IMR-90 (cell line): ENCODE results near the gene ETV4. TPM values are rescaled to one million over a fixed set of nuclear protein-coding genes. Genes with fewer than 3 reads are reported as not detected.

Experiments
- ATAC-seq: fragments of 200-7000 bp; cut with Tn5 transposase; 2 replicates; pipeline ENCODE4 v1.9.1; 2020; ENCODE audit warnings: low read depth, mild to moderate bottlenecking, moderate library complexity
- BruUV-seq: library from RNA; stranded (reverse); fragments of 400-500 nt; replicated peaks from 2 replicates; lab custom pipeline; 2021; lab: Mats Ljungman, UMichigan
- CTCF ChIA-PET: fragments of 300-600 bp; formaldehyde crosslinking; extraction: SDS; loops from one replicate; lab custom pipeline; 2021; ENCODE audit warnings: antibody characterized with exemption; lab: Yijun Ruan, JAX
- POLR2A ChIA-PET: fragments of 300-600 bp; sonication (Branson Sonifier 250); formaldehyde crosslinking; loops from one replicate; lab custom pipeline; 2022; ENCODE audit warnings: antibody characterized with exemption; ENCODE audit not compliant: unreplicated experiment; lab: Charles Lee
- DNase-seq: peaks from one replicate; pipeline ENCODE4 v3.0.0; 2013
- H2AFZ ChIP-seq: replicated peaks from 2 replicates; pipeline ENCODE3; 2013; ENCODE audit warnings: low read length, mild to moderate bottlenecking; ENCODE audit not compliant: poor library complexity
- H2AK5ac ChIP-seq: 2 replicates; pipeline ENCODE4 v1.6.1; 2013; ENCODE audit warnings: low read depth, low read length, inconsistent platforms
- H2AK9ac ChIP-seq: replicated peaks from 2 replicates; pipeline ENCODE3; 2013; ENCODE audit warnings: mild to moderate bottlenecking, low read depth, low read length, moderate library complexity; ENCODE audit not compliant: poor library complexity
- H2BK120ac ChIP-seq: 2 replicates; pipeline ENCODE4 v1.6.1; 2013; ENCODE audit warnings: low read depth, low read length, inconsistent platforms
- H2BK15ac ChIP-seq: 3 replicates; pipeline ENCODE4 v1.6.1; 2013; ENCODE audit warnings: low read depth, low read length, inconsistent platforms
- H2BK20ac ChIP-seq: 2 replicates; pipeline ENCODE4 v1.6.1; 2013; ENCODE audit warnings: low read depth, mild to moderate bottlenecking, inconsistent platforms, low read length, moderate library complexity
- H2BK5ac ChIP-seq: 2 replicates; pipeline ENCODE4 v1.6.1; 2013; ENCODE audit warnings: mild to moderate bottlenecking, low read depth, low read length, inconsistent platforms; ENCODE audit not compliant: poor library complexity, severe bottlenecking
- H3K14ac ChIP-seq: replicated peaks from 2 replicates; pipeline ENCODE4 v1.6.1; 2013; ENCODE audit warnings: low read depth, low read length, inconsistent platforms
- H3K18ac ChIP-seq: 2 replicates; pipeline ENCODE4 v1.6.1; 2013; ENCODE audit warnings: low read depth, low read length, control low read depth
- H3K23ac ChIP-seq: 2 replicates; pipeline ENCODE4 v1.6.1; 2013; ENCODE audit warnings: low read depth, low read length, inconsistent platforms
- H3K27ac ChIP-seq: 2 replicates; pipeline ENCODE4 v1.5.1; 2013; ENCODE audit warnings: mild to moderate bottlenecking, control low read depth, low read length; ENCODE audit not compliant: insufficient read depth
- H3K27me3 ChIP-seq: 2 replicates; pipeline ENCODE4 v1.6.1; 2013; ENCODE audit warnings: low read length; ENCODE audit not compliant: control insufficient read depth, insufficient read depth
- H3K36me3 ChIP-seq: 2 replicates; pipeline ENCODE4 v1.6.1; 2013; ENCODE audit warnings: low read length, mixed read lengths; ENCODE audit not compliant: control insufficient read depth, insufficient read depth
- H3K4ac ChIP-seq: 2 replicates; pipeline ENCODE4 v1.6.1; 2013; ENCODE audit warnings: low read depth, low read length, inconsistent platforms
- H3K4me1 ChIP-seq: 2 replicates; pipeline ENCODE4 v1.6.1; 2013; ENCODE audit warnings: low read length, mixed read lengths; ENCODE audit not compliant: control insufficient read depth, insufficient read depth
- H3K4me2 ChIP-seq: 2 replicates; pipeline ENCODE4 v1.6.1; 2013; ENCODE audit warnings: low read depth, mild to moderate bottlenecking, control low read depth, low read length, moderate library complexity
- H3K4me3 ChIP-seq: 2 replicates; pipeline ENCODE4 v1.5.1; 2013; ENCODE audit warnings: low read depth, mild to moderate bottlenecking, control low read depth, low read length, moderate library complexity; ENCODE audit not compliant: insufficient read depth
- H3K56ac ChIP-seq: 2 replicates; pipeline ENCODE4 v1.6.1; 2013; ENCODE audit warnings: low read length, inconsistent platforms; ENCODE audit not compliant: insufficient read depth; ENCODE audit errors: extremely low read depth
- H3K79me1 ChIP-seq, 2 experiments: 2 replicates each; pipeline ENCODE4 v1.6.1; 2013; ENCODE audit warnings: low read length in 2 of 2, inconsistent platforms in 1 of 2, low read depth in 1 of 2
- H3K9ac ChIP-seq: 2 replicates; pipeline ENCODE4 v1.6.1; 2013; ENCODE audit warnings: low read depth, low read length, control low read depth
- H3K9me1 ChIP-seq: 2 replicates; pipeline ENCODE4 v1.6.1; 2013; ENCODE audit warnings: low read length, inconsistent platforms; ENCODE audit not compliant: insufficient read depth
- H3K9me3 ChIP-seq: 2 replicates; pipeline ENCODE4 v1.6.1; 2013; ENCODE audit warnings: low read length; ENCODE audit not compliant: control insufficient read depth, insufficient read depth
- H4K20me1 ChIP-seq: 2 replicates; pipeline ENCODE4 v1.6.1; 2013; ENCODE audit warnings: low read length, inconsistent platforms; ENCODE audit not compliant: insufficient read depth
- H4K5ac ChIP-seq: 2 replicates; pipeline ENCODE4 v1.6.1; 2013; ENCODE audit warnings: mild to moderate bottlenecking, low read depth, low read length, control low read depth
- H4K8ac ChIP-seq, 2 experiments: 2 replicates each; pipeline ENCODE4 v1.6.1; 2013; ENCODE audit warnings: low read depth in 2 of 2, low read length in 2 of 2, control low read depth in 1 of 2, inconsistent platforms in 1 of 2
- H4K91ac ChIP-seq: 2 replicates; pipeline ENCODE4 v1.6.1; 2013; ENCODE audit warnings: low read depth, low read length, inconsistent platforms; ENCODE audit not compliant: insufficient read depth
- BHLHE40 ChIP-seq: fragments of 150-350 bp; IDR thresholded peaks from 2 replicates; pipeline ENCODE4 v1.6.1; 2016; ENCODE audit warnings: mild to moderate bottlenecking, low read depth, low read length
- CEBPB ChIP-seq: IDR thresholded peaks from 2 replicates; pipeline ENCODE4 v1.6.1; 2012; ENCODE audit warnings: low read depth, low read length, improper control_type of control experiment
- MAFK ChIP-seq: IDR thresholded peaks from 2 replicates; pipeline ENCODE4 v1.6.1; 2012; ENCODE audit warnings: low read depth, low read length, improper control_type of control experiment
- MXI1 ChIP-seq: IDR thresholded peaks from 2 replicates; pipeline ENCODE4 v1.6.1; 2012; ENCODE audit warnings: low read depth, mild to moderate bottlenecking, low read length, moderate library complexity, borderline replicate concordance
- NFE2L2 ChIP-seq: fragments of 150-350 bp; IDR thresholded peaks from 2 replicates; pipeline ENCODE4 v1.6.1; 2016; ENCODE audit warnings: low read depth, mild to moderate bottlenecking, low read length
- RAD21 ChIP-seq: IDR thresholded peaks from 2 replicates; pipeline ENCODE4 v1.6.1; 2012; ENCODE audit warnings: low read length, improper control_type of control experiment
- RCOR1 ChIP-seq: IDR thresholded peaks from 2 replicates; pipeline ENCODE4 v1.6.1; 2012; ENCODE audit warnings: mild to moderate bottlenecking, low read length, improper control_type of control experiment; ENCODE audit not compliant: insufficient replicate concordance
- RFX5 ChIP-seq: IDR thresholded peaks from 2 replicates; pipeline ENCODE4 v1.8.0; 2012; ENCODE audit warnings: low read depth, mild to moderate bottlenecking, low read length, moderate library complexity
- SMC3 ChIP-seq: fragments of 150-350 bp; IDR thresholded peaks from 2 replicates; pipeline ENCODE4 v1.6.1; 2016; ENCODE audit warnings: low read depth, mild to moderate bottlenecking, antibody characterized with exemption, low read length, moderate library complexity
- WGBS, 2 experiments: methylation state at CpG; one replicate each; pipeline versions ENCODE4 v1.1.5 to v1.1.7; 2013; ENCODE audit warnings: missing lambda C conversion rate in 2 of 2; ENCODE audit not compliant: insufficient read length in 1 of 2; ENCODE audit errors: extremely low coverage in 2 of 2; 5-methylcytosine and 5-hydroxymethylcytosine counted together
- dilution Hi-C: fragments of 300-500 bp; cut with HindIII; formaldehyde crosslinking; loops from one replicate; pipeline ENCODE4 v1.14.3; 2018; ENCODE audit warnings: low sequenced_read_pairs; ENCODE audit not compliant: unreplicated experiment
- in situ Hi-C: fragments of 300-500 bp; cut with MboI; formaldehyde crosslinking; loops from 3 replicates; pipeline ENCODE4 v1.14.3; 2019; ENCODE audit warnings: low sequenced_read_pairs, inconsistent platforms, mixed read lengths
- intact Hi-C: fragments of 100-400 bp; cut with micrococcal nuclease; formaldehyde crosslinking; loops from 2 replicates; pipeline ENCODE4 v1.10.0; 2022
- polyA plus RNA-seq, 3 experiments: library from polyadenylated mRNA; depleted of rRNA; stranded (reverse); fragments of >200 nt; gene quantifications; 2 replicates each; pipeline ENCODE4 v1.2.3, GENCODE V29; 2012; ENCODE audit warnings: low replicate concordance in 1 of 3
- total RNA-seq: library from RNA; depleted of rRNA; stranded (reverse); fragments of >200 nt; gene quantifications from 2 replicates; pipeline ENCODE4 v1.2.3, GENCODE V29; 2012
- TF ChIP-seq, protein P1 (sequence below): conservative IDR thresholded peaks from 2 replicates; pipeline ENCODE4 v1.5.1; 2012; ENCODE audit warnings: mild to moderate bottlenecking, low read depth, low read length, improper control_type of control experiment
- TF ChIP-seq, protein P2 (sequence below): fragments of 150-350 bp; IDR thresholded peaks from 2 replicates; pipeline ENCODE4 v1.6.1; 2017; ENCODE audit warnings: mild to moderate bottlenecking, antibody characterized with exemption, low read length, low read depth

The ETV4 gene
- total and polyA plus RNA-seq, 2 of the 4 experiments (the other 2 are of a cell fraction): 4.3 to 13.2 TPM

DNA sequence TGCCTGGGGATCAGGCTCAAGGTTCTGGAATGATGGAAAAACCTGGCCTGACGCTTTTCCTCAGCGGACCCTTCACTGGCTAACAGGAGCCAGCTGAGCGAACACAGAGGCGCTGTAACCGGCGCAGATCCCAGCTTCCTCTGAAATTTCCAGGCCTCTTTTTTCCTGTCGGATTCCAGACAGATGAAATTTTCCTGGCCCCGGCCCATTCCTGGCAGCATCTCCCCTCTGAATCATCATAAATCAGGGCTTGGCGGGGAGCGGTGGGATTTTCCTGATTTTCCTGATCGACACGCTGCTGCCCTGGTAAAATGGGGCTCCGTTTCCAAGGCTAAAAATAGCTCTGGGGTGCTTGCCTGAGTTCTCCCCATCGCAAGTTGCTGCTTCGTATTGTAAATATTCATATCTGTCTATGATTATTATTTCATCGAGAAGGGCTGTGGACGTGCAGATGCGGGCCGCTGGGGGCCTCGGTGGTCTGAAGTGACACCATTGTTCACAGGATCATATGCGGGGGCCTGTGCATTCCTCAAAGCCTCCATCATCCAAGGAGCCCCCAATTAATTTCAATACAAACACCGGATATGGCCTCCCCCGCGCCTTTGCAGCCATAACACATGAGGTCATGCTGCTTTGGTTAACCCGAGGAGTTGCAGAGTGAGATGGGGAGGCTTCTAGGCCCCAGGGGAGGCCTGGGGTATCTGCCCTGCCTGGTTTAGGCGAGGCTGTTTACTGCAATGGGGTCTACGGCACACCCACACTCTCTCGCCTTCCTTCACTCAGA, 45.8 kb upstream of the ETV4 start (continued):
- 0 out of 2 replicates have a peak, but pooled peaks have one; percentile 1 for TF ChIP-seq CEBPB
- TF ChIP-seq MAFK: 0 out of 2 replicates have a peak, but pooled peaks have one; percentile 4
- TF ChIP-seq BHLHE40: peak; percentile 40; the same call in 1 of the 2 replicates

DNA sequence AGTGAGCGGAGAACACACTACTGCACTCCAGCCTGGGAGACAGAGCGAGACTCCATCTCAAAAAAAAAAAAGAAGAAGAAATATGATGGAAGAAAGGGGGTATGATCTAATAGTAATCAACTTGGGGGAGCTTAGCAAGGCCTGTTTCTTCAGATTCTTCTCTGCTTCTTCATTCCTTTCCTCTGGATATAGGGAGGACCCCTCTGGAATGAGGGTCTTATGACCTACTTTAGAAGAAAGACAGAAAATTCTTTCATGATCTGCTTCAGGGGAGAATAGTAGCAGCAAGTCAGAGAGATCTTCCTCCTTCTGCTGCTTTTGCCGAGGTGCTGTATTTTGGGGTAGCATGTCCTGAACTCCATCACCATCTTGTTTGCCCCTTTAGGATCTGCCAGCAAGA, 44.9 kb upstream of the ETV4 start:
- POLR2A ChIA-PET: no interaction called here
- no peaks in the 10 kb centered on the region for H3K79me1 ChIP-seq
- peak overlapping the region; percentile 98 for H4K91ac ChIP-seq
- H2AK5ac ChIP-seq: peak overlapping the region; percentile 72
- H3K18ac ChIP-seq: peak overlapping the region; percentile 88
- peak overlapping the region; percentile 85 for H2BK20ac ChIP-seq
- peak overlapping the region; percentile 53 for H3K56ac ChIP-seq
- no TSS peak for BruUV-seq
- DNase-seq (peak; percentile 22), ATAC-seq (no peak; the same call in 1 of the 2 replicates)
- dilution Hi-C loops: no loop called here
- H2BK5ac ChIP-seq: peak overlapping the region; percentile 90
- in situ Hi-C loops: no loop called here
- H2AFZ ChIP-seq: peak overlapping the region; percentile 77
- no peaks in the 10 kb centered on the region for H3K9me3 ChIP-seq
- peak overlapping the region; percentile 78 for H3K27ac ChIP-seq
- H3K4ac ChIP-seq: peak overlapping the region; percentile 77
- H3K14ac ChIP-seq: peak overlapping the region; percentile 61
- peaks cover 14% of the 10 kb centered on the region for H3K4me1 ChIP-seq
- intact Hi-C loops: loop anchor here (5.0 kb wide), 1 partner anchor 36 kb away; no protein-coding TSS in a partner anchor
- TF ChIP-seq CEBPB: no peak
- no peak for TF ChIP-seq MAFK
- TF ChIP-seq NFE2L2: no peak
- no peak for TF ChIP-seq RFX5
- TF ChIP-seq RAD21: no peak
- no peak for TF ChIP-seq MXI1
- TF ChIP-seq, protein P1, sequence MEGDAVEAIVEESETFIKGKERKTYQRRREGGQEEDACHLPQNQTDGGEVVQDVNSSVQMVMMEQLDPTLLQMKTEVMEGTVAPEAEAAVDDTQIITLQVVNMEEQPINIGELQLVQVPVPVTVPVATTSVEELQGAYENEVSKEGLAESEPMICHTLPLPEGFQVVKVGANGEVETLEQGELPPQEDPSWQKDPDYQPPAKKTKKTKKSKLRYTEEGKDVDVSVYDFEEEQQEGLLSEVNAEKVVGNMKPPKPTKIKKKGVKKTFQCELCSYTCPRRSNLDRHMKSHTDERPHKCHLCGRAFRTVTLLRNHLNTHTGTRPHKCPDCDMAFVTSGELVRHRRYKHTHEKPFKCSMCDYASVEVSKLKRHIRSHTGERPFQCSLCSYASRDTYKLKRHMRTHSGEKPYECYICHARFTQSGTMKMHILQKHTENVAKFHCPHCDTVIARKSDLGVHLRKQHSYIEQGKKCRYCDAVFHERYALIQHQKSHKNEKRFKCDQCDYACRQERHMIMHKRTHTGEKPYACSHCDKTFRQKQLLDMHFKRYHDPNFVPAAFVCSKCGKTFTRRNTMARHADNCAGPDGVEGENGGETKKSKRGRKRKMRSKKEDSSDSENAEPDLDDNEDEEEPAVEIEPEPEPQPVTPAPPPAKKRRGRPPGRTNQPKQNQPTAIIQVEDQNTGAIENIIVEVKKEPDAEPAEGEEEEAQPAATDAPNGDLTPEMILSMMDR: no peak
- TF ChIP-seq, protein P2, sequence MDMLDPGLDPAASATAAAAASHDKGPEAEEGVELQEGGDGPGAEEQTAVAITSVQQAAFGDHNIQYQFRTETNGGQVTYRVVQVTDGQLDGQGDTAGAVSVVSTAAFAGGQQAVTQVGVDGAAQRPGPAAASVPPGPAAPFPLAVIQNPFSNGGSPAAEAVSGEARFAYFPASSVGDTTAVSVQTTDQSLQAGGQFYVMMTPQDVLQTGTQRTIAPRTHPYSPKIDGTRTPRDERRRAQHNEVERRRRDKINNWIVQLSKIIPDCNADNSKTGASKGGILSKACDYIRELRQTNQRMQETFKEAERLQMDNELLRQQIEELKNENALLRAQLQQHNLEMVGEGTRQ: no peak
- TF ChIP-seq SMC3: no peak
- no peak for TF ChIP-seq RCOR1
- 100% methylated on average over 1 of the region's 3 CpGs; no CpG with 5 or more reads in 1 of the 2 experiments for WGBS, 2 experiments
- H3K4me2 ChIP-seq: peak overlapping the region; percentile 61; the same call in 1 of the 2 replicates
- peak overlapping the region; percentile 46 for H3K9ac ChIP-seq
- H3K27me3 ChIP-seq: no peaks in the 10 kb centered on the region
- peaks cover 3% of the 10 kb centered on the region; the same call in 1 of the 2 replicates for H3K9me1 ChIP-seq
- peak overlapping the region; percentile 97; the same call in 2 of the 3 replicates for H2BK15ac ChIP-seq
- no peaks in the 10 kb centered on the region for H4K20me1 ChIP-seq
- peak overlapping the region; percentile 72 for H3K23ac ChIP-seq
- H2BK120ac ChIP-seq: peak overlapping the region; percentile 94
- H4K5ac ChIP-seq: peak overlapping the region; percentile 79
- H3K4me3 ChIP-seq: no peak overlapping the region
- CTCF ChIA-PET: no interaction called here
- peak overlapping the region; percentile 43 for H2AK9ac ChIP-seq
- H4K8ac ChIP-seq: peak overlapping the region; percentile 93 to 97
- no peaks in the 10 kb centered on the region for H3K36me3 ChIP-seq
